T-helper 2 cell treated with Interferon-gamma antibody and Interleukin-4, amounts not matched to agents 100 ng/mL and 5 ng/mL, for 36 hours (primary cell): Measurements from ENCODE around the gene OR2A7. TPM values are rescaled to one million over a fixed set of nuclear protein-coding genes. Genes with fewer than 3 reads are reported as not detected.
"Not testable (repeated sequence)": the region's sequence is repeated elsewhere in the genome, so short reads cannot be mapped to it uniquely, and the experiment has no call there.

Experiments used
- intact Hi-C: fragments of 100-400 bp; cut with micrococcal nuclease; formaldehyde crosslinking; loops from one replicate; pipeline ENCODE4 v1.15.1; 2023
- total RNA-seq: library from RNA; stranded (reverse); gene quantifications from 2 replicates; pipeline ENCODE4 v1.2.3, GENCODE V29; 2022

OR2A7 gene
- total RNA-seq, 1 donor from 2014 or later, result 3.9 TPM

DNA sequence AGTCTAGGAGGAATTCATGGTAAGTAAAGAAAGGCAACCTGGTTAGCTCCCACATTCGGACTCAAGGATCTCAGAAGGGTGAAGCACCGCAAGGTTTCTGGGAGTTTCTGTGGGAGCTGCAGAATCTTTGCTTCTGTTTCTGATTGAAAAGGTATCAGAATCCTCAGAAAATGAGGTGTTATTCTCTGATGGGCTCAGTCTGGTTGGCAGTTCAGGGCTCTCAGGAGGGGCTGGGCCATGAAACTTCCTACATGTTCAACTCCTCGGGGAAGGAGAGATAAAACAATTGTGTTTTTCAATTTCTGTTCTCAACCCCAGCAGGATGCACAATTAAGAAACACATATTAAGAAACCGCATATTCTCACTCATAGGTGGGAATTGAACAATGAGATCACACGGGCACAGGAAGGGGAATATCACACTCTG, 9.1 kb downstream of the OR2A7 start:
- intact Hi-C loops, result no loop called here

DNA sequence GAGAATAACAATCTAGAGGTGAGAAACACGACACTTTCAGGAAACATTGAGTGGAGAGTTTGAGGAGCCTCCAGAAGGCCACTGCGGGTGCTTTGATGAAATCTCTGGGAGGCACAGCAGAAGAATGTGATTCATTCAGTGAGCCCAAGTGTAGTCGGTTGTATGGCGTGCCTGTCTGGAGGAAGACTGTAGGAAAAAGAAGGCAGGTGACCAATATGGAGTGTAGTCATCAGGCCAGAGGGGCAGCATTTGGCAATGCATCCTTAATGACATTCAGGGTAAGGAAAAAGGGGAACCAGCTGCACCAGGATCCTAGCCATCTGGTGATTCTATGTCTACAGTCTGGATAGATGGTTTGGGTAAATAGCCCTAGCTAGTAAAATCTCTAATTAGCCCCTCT, 12.3 kb downstream of the OR2A7 start:
- intact Hi-C loops, result not testable (repeated sequence)

DNA sequence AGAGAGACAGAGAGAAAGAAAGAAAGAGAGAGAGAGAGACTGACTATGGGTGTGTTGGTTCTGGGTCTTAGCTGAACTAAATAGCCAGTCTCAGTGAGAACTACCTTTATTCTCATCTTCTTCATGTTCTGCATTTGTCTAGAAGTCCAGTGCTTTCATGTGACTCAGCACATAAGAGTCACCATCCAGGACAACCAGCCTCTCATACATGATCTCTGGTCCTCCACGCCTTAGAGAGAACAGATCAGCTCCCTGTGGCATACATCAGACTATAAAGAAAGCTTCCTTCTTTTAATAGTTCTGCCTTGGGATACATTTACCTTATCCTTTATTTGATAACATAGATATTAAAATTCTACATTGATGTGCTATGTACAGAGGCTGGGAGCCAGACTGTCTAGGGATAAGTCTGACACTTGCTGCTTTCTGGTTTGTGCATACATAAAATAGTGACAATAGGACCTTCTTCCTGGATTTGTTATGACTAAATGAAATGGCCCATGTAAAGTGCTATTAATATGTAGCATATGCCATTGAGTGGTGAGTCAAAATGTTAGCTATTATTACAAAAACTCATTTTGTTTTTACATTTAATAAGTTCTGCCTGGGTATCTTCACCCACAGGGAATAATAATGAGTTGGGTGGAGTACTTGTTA, 16.8 kb downstream of the OR2A7 start:
- intact Hi-C loops, result not testable (repeated sequence)

GRCh38 chr7:144246967-144247366, 17.6 kb downstream of the OR2A7 start:
- intact Hi-C loops, result not testable (repeated sequence)

DNA sequence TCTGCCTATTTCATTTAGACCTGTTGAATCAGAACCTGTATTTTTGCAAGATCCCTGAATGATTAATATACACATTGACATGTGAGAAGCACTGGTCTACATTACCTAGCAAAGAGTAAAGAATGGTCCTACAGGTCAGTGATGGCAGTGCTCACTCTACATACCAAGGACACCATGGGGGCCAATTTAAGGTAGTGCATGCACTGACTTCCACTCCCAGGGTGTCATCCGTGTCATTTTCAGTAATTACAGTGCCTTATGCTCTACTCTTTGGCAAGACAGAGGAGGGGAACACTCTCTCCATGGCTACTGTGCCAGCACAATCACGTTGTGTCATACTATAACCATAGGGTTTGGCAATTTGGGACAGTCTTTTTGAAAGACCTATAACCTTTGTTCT, 19.2 kb downstream of the OR2A7 start:
- intact Hi-C loops, result not testable (repeated sequence)

- intact Hi-C loops, result not testable (repeated sequence)
Observed at GRCh38 chr7:144239365-144239764, 25.2 kb downstream of the OR2A7 start, which contains the start of gene OR2A42. TSS of gene OR2A42 (minus strand) at chr7:144239605. CDS start at chr7:144232843, 6,762 bp downstream.

GRCh38 chr7:144238530-144239082, 26.0 kb downstream of the OR2A7 start:
- intact Hi-C loops, result not testable (repeated sequence)

GRCh38 chr7:144233039-144233438, 31.6 kb downstream of the OR2A7 start:
- intact Hi-C loops, result not testable (repeated sequence)

- intact Hi-C loops, result not testable (repeated sequence)
Observed at GRCh38 chr7:144231027-144231426, 33.6 kb downstream of the OR2A7 start.

DNA sequence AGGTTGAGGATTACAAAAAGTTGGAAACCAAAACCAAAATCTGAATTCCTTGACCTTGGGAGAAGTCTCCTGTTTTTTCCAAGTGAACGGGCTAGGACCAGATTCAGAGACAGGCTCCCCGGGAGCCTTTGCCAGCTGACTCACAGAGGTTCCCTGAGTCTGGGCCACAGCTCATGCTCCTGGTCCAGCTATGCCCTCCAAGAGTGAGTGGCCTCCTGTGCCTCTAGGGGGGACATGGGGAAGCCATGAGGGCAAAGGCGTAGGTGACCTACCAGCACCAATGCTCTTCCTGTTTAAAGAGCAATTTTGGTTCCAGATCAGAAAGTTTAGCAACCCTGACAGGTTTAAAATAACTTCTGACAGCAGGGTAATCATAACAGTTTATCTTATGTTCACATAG, 35.8 kb downstream of the OR2A7 start:
- intact Hi-C loops, result not testable (repeated sequence)

GRCh38 chr7:144226866-144227265, 37.7 kb downstream of the OR2A7 start:
- intact Hi-C loops, result not testable (repeated sequence)

DNA sequence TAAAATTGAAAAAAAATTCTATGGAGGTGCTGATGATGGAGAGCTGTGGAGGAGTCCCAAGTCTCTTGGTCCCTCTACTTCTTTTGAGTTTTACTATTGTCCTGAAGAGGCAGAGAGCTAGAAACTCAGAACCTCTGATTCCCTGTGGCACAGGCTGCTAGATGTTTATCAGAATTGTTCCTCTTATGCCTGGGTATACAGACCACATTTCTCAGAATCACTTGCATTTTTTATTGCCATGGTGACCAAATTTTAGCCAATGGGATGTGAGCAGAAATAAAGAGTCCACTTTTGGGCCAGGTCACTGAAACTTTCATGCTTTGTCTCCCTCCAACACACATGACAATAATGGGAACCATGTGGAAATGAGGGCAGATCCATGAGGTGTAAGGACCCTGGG, 40.9 kb downstream of the OR2A7 start:
- intact Hi-C loops, result not testable (repeated sequence)

DNA sequence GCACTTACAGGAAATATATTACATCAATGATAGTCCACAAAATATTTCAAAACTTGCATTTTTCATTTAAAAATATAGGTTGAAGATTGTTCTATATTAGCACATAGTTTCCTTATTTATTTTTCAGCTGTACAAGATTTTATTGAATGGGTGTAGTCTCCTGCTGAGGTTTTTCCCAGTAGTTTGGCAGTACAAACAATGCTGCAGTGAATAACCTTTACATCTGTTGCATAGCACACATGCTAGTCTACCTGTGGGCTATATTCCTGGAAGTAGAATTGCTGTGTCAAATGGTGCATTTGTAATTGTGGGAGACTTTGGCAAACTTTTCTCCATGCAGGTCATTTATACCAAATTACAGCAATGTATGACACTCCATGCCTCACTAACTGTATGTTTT, 44.1 kb downstream of the OR2A7 start:
- intact Hi-C loops, result not testable (repeated sequence)

DNA sequence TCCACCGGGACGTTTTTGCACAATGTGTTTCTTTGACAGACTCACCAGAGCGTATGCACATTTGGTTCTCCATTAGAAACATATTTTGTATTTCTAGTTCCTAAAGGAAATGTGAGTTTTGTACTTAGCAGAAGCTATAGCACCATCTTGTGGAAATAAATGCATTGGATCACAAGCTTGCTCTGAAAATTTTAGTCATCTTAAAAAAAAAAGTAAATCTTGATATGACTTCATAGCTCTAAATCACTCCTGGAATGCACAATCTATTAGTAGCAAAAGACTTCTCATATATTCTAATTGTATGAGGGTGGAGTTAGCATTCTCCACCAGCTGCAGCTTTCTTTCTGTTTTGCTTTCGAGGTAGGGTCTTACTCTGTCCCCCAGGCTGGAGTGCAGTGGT, 45.4 kb downstream of the OR2A7 start:
- intact Hi-C loops, result not testable (repeated sequence)

DNA sequence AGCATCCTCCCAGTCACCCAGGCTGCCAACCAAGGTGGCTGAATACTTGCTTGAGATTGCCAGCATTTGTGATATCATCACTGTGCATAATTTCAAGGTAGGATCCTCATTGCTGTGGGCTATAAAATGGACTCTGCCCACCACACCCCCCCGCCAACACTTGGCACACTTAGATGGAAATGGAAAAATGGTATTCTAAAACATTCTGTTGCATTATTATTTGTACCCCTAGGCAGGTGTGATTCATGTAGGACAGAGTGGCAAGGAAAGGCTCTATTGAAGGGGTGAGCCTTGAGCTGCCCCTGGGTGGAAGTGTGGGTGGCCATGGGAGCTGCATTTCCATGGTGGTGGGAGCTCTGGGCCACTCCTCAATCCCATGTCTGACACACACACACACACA, 46.0 kb downstream of the OR2A7 start:
- intact Hi-C loops, result not testable (repeated sequence)

GRCh38 chr7:144217200-144217599, 47.4 kb downstream of the OR2A7 start:
- intact Hi-C loops, result not testable (repeated sequence)

Other genes starting within 250 kb of the OR2A7 start
- gene OR2A5, start 215.8 kb downstream of the OR2A7 start, total RNA-seq, result not detected in 2 replicates
- gene OR2A25, start 195.0 kb downstream of the OR2A7 start, total RNA-seq, result not detected in 2 replicates
- not detected in 2 replicates for gene OR2A12, start 178.5 kb downstream of the OR2A7 start, total RNA-seq
- not detected in 2 replicates for gene OR2A2, start 155.2 kb downstream of the OR2A7 start, total RNA-seq
- not detected in 2 replicates for gene OR2A14, start 141.6 kb downstream of the OR2A7 start, total RNA-seq
- gene CTAGE4, start 81.3 kb downstream of the OR2A7 start, total RNA-seq, result 2.3 and 2.4 TPM in 2 replicates
- 3.6 and 3.9 TPM in 2 replicates for gene ARHGEF35, start 69.0 kb downstream of the OR2A7 start, total RNA-seq
- gene OR2A42, start 25.2 kb downstream of the OR2A7 start, total RNA-seq, result 0.16 TPM in 1 of 2 replicates, not detected in the other
- gene CTAGE8, start 4.5 kb upstream of the OR2A7 start, total RNA-seq, result 0.98 and 1.7 TPM in 2 replicates
- 0.09 TPM in 1 of 2 replicates, not detected in the other for gene OR2A1, start 47.6 kb upstream of the OR2A7 start, total RNA-seq
- 11.0 and 11.9 TPM in 2 replicates for gene ARHGEF5, start 90.6 kb upstream of the OR2A7 start, total RNA-seq
- not detected in 2 replicates for gene NOBOX, start 138.9 kb upstream of the OR2A7 start, total RNA-seq